ENCODE measurements around the gene WNT9A. TPM values are rescaled to one million over a fixed set of nuclear protein-coding genes. Genes with fewer than 3 reads are reported as not detected.

The WNT9A gene
- total and polyA plus RNA-seq, 8 donors: 0.72 to 2.9 (median 1.6) TPM

DNA sequence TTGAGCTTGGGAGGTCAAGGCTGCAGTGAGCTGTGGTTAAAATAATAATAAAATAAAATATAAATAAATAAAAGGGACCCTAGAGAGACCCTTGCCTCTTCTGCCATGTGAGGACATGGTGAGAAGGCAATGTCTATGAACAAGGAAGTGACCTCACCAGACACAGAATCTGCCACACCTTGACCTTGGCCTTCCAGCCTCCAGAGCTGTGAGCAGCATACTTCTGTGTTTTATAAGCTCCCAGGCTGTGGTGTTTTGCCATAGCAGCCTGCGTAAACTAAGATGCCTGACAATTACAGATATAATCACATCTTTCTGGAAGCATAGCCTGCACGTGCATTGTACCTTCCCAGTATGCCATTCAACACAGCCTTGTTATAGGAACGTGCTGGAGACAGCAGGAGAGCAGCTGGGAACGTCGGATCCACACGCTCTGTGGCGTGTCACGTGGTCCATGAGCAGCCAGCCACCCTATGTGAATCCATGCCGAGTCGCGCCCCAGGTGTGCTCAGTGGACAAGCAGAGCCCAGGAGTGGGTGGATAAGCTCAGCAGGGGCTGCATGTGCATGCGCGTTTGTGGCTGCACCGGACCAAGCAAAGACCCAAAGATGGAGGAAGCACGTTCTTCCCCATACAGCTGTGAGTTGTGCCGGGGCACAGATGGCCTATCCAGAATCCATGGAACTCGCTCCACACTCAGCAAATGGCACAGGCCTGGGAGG, 17.8 kb downstream of the WNT9A start:
- no peaks in the 10 kb centered on the region for H3K9me3 ChIP-seq
- FAIRE-seq (no peak), DNase-seq (peak in 1 of 6 donors; percentile 14), ATAC-seq (peak in 1 of 4 donors; percentile 16)
- no peak overlapping the region for H3K27ac ChIP-seq
- intact Hi-C loops (cut with DNase I): no loop called here
- H3K4me3 ChIP-seq: no peak overlapping the region
- H3K27me3 ChIP-seq: no peaks in the 10 kb centered on the region
- WGBS, 2 donors: 88 to 92% methylated on average over 17 of the region's 17 CpGs
- TF ChIP-seq, protein P1, sequence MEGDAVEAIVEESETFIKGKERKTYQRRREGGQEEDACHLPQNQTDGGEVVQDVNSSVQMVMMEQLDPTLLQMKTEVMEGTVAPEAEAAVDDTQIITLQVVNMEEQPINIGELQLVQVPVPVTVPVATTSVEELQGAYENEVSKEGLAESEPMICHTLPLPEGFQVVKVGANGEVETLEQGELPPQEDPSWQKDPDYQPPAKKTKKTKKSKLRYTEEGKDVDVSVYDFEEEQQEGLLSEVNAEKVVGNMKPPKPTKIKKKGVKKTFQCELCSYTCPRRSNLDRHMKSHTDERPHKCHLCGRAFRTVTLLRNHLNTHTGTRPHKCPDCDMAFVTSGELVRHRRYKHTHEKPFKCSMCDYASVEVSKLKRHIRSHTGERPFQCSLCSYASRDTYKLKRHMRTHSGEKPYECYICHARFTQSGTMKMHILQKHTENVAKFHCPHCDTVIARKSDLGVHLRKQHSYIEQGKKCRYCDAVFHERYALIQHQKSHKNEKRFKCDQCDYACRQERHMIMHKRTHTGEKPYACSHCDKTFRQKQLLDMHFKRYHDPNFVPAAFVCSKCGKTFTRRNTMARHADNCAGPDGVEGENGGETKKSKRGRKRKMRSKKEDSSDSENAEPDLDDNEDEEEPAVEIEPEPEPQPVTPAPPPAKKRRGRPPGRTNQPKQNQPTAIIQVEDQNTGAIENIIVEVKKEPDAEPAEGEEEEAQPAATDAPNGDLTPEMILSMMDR (IDR thresholded peaks at IDR 0.05): no peak
- no peaks in the 10 kb centered on the region for H3K4me1 ChIP-seq
- H3K36me3 ChIP-seq: no peaks in the 10 kb centered on the region

DNA sequence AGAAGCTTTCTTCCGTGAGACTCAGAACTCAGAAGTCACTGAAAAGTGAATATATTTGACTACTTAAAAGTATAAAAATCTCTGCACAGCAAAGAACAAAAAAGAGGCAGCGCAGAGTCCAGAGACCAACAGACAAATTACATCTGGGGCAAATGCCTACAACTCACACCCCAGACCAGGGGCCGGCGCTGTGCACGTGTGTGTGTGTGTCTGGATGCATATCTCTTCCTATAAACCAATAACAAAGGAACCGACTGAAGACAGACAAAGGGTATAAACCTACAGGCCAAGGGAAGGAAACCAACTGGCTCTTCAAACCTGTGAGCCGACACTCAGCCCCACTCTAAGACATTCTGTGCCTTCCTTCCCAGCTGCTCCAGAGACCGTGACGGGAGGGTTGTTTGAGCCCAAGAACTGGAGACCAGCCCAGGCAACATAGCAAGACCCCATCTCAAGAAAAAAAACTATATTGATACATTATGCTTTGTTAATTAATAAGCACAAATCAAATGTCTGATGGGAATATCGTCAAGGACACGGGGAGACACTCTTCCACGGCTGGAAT, 18.8 kb downstream of the WNT9A start:
- H3K9me3 ChIP-seq: no peaks in the 10 kb centered on the region
- H3K27ac ChIP-seq: no peak overlapping the region
- TF ChIP-seq, protein P1 (IDR thresholded peaks at IDR 0.05): no peak
- no peak overlapping the region for H3K4me3 ChIP-seq
- DNase-seq: no peak
- H3K4me1 ChIP-seq: no peaks in the 10 kb centered on the region
- no peaks in the 10 kb centered on the region for H3K36me3 ChIP-seq
- no peaks in the 10 kb centered on the region for H3K27me3 ChIP-seq
- FAIRE-seq: no peak
- no peak for ATAC-seq
- 86% methylated on average over 12 of the region's 12 CpGs for WGBS, 2 donors
- intact Hi-C loops (cut with DNase I): no loop called here

DNA sequence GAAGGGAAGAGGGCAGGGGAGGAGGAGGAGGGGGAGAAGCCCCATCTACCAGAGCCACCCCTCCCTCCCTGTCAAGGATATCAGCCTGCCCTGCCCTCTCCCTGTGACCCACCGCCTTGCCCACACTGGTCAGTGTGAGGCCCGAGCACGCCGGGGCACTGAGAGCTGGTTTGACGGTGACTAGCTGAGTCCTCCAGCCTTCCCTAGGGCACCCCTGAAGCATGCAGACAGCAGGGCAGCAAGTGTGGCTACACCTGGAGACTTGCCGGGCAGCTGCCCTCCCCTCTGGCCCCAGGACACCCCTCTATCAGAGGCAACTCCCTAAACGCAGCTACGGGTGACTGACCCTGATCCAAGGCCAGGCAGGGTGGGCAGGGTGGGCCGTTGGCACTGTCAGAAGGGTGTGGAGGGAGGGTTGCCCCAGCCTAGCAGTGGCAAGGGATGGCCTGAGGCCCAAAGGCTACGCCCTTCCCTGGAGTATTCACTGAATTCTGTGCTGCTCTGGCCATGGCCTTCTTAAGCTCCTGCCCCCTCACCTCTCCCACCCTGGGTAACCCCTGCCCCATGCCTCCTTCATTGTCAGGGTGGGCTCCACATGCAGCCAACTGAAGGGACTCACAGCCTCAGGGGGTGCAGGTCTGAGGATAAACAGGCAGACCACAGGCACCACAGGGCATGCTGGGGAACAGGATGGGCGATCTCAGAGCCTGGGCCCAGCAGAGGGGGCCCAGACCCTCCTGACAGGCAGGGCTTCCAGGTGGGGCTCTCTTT, 19.6 kb downstream of the WNT9A start:
- intact Hi-C loops (cut with DNase I): no loop called here
- DNase-seq (no peak), FAIRE-seq (no peak), ATAC-seq (no peak)
- Histone ChIP-seq H3K36me3 (no peaks in the 10 kb centered on the region), H3K4me3 (no peak overlapping the region), H3K27ac (no peak overlapping the region), H3K9me3 (no peaks in the 10 kb centered on the region), H3K27me3 (no peaks in the 10 kb centered on the region), H3K4me1 (no peaks in the 10 kb centered on the region)
- TF ChIP-seq, protein P1 (IDR thresholded peaks at IDR 0.05): no peak
- WGBS, 2 donors: 80 to 85% methylated on average over 11 of the region's 11 CpGs

DNA sequence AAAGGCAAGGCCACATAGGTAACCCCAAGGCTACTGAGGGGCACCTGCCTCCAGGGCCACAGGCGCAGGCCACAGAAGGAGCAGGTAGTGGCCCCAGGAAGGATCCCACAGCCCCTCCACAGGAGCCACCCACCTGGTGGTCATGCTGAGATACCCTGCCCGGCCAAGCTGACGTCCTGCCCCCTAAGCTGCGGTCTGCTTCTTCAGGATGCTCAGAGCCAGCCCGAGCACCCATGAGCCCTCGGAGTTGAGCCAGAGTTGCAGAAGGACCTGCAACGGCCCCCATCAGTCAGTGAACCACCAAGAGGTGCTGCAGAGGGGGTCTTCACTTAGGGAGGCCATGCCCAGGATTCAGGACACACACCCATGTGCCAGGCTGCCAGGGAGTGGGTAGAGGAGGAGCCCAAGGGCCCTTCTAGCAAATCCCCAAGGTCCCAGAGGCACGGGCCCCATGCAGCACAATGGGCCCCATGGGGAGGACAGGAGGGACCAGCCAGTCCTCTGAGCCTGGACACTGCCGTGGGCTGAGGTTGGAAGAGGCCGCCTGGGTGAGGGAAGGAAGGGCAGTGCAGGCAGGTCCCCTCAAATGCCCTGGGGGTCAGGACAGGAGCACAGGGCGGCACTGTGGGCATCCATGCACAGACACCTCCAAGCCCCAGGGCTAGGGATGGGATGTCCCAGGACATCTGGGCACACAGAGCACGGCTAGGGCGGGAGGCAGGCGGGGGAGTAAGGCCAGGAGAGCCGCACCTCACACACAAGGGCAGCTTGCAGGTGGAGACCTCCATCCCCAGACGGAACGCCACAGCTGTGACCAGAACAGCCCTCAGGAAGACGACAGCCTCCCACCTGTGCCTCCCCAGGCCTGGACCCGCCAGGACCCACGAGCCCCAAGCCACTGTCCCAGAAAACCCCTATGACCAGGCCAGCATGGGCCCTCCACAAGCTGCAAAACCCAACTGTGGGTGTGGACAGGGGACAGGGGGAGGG, 20.5 kb downstream of the WNT9A start:
- Histone ChIP-seq H3K4me1 (no peaks in the 10 kb centered on the region), H3K4me3 (no peak overlapping the region), H3K27me3 (no peaks in the 10 kb centered on the region), H3K36me3 (no peaks in the 10 kb centered on the region), H3K27ac (no peak overlapping the region), H3K9me3 (no peaks in the 10 kb centered on the region)
- FAIRE-seq (no peak), DNase-seq (peak in 1 of 6 donors; percentile 52), ATAC-seq (no peak)
- 90 to 93% methylated on average over 20 of the region's 20 CpGs for WGBS, 2 donors
- intact Hi-C loops (cut with DNase I): no loop called here
- TF ChIP-seq, protein P1 (IDR thresholded peaks at IDR 0.05): no peak

All from pancreas (tissue), 10 donors.